Cardiac muscle cell (in vitro differentiated cells and primary cell): Measurements from ENCODE around the gene ICE2. TPM values are rescaled to one million over a fixed set of nuclear protein-coding genes. Genes with fewer than 3 reads are reported as not detected.
A peak's percentile ranks its signal among the peaks of the same experiment; 100 is the strongest.

ENCODE experiments used
- DNase-seq, 2 donors: peaks; one replicate each; pipeline versions ENCODE4 v3.0.0 to v3.0.0-alpha.2; 2010 to 2017; ENCODE audit warnings: low read depth in 1 of 2, low spot score in 1 of 2
- H3K27ac ChIP-seq: fragments of 200-600 bp; sonication (generic); 2 replicates; pipeline ENCODE4 v1.5.1; 2016
- H3K27me3 ChIP-seq: fragments of 200-600 bp; sonication (generic); 2 replicates; pipeline ENCODE4 v1.6.0; 2016; ENCODE audit warnings: control low read depth
- H3K36me3 ChIP-seq: fragments of 200-600 bp; sonication (generic); 2 replicates; pipeline ENCODE4 v1.5.1; 2016; ENCODE audit warnings: control low read depth
- H3K4me1 ChIP-seq: fragments of 200-600 bp; sonication (generic); 2 replicates; pipeline ENCODE4 v1.8.1; 2017; ENCODE audit warnings: low read depth, mild to moderate bottlenecking, mixed run types
- H3K4me3 ChIP-seq: fragments of 200-600 bp; sonication (generic); 2 replicates; pipeline ENCODE4 v1.5.1; 2016; ENCODE audit warnings: mild to moderate bottlenecking
- H3K9me3 ChIP-seq: fragments of 200-600 bp; sonication (generic); 2 replicates; pipeline ENCODE4 v1.5.1; 2017; ENCODE audit warnings: low read depth, mild to moderate bottlenecking, control low read depth
- CTCF ChIP-seq: IDR thresholded peaks from 2 replicates; pipeline ENCODE4 v1.5.1; 2012; ENCODE audit warnings: low read depth, mild to moderate bottlenecking, low read length
- polyA plus RNA-seq: library from polyadenylated mRNA; unstranded; fragments of >200 nt; fragmentation: Nextera tagmentation; extraction: Ambion mirVana; gene quantifications from 2 replicates; pipeline ENCODE4 v1.2.1, GENCODE V29; 2016
- total RNA-seq: library from RNA; depleted of rRNA; stranded (reverse); fragments of >200 nt; gene quantifications from 2 replicates; pipeline ENCODE4 v1.2.3, GENCODE V29; 2016

Gene ICE2
- total and polyA plus RNA-seq, 2 experiments from 2014 or later = 26.4 to 41.5 TPM

GRCh38 chr15:60438646-60439045, 40.3 kb downstream of the ICE2 start:
- H3K4me3 ChIP-seq = no peak overlapping the region
- DNase-seq = no peak
- peaks cover 18% of the 10 kb centered on the region for H3K36me3 ChIP-seq
- no peaks in the 10 kb centered on the region for H3K9me3 ChIP-seq
- H3K4me1 ChIP-seq = peaks cover 13% of the 10 kb centered on the region
- H3K27me3 ChIP-seq = no peaks in the 10 kb centered on the region
- no peak overlapping the region for H3K27ac ChIP-seq
- TF ChIP-seq CTCF = no peak

DNA sequence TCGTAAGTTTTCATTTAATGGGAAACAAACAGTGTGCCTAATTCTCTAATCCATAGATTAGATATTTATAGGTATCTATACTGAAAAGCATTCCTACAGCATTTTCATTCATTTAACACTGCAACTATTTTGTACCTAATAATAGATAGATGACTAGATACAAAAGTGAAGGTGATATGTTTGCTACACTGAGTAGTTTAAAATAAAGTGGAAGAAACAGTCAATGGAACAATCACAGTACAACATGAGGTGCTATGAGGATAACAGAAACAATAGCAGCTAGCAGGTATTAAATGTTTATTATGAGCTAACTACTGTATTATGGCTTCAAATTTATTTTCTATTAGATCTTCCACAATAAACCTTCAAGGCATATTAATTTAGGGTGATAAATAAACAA, 50.0 kb downstream of the ICE2 start:
- H3K9me3 ChIP-seq = no peaks in the 10 kb centered on the region
- no peak overlapping the region for H3K4me3 ChIP-seq
- H3K4me1 ChIP-seq = peaks cover 2% of the 10 kb centered on the region
- no peaks in the 10 kb centered on the region for H3K27me3 ChIP-seq
- no peak for TF ChIP-seq CTCF
- H3K27ac ChIP-seq = no peak overlapping the region
- H3K36me3 ChIP-seq = peaks cover 21% of the 10 kb centered on the region
- DNase-seq = no peak

GRCh38 chr15:60426870-60427508, 52.0 kb downstream of the ICE2 start:
- H3K9me3 ChIP-seq = no peaks in the 10 kb centered on the region
- peaks cover 9% of the 10 kb centered on the region for H3K4me1 ChIP-seq
- H3K27me3 ChIP-seq = no peaks in the 10 kb centered on the region
- DNase-seq = peak in 1 of 2 donors; percentile 62
- H3K36me3 ChIP-seq = peaks cover 20% of the 10 kb centered on the region
- TF ChIP-seq CTCF = no peak
- H3K27ac ChIP-seq = no peak overlapping the region
- no peak overlapping the region for H3K4me3 ChIP-seq

- peaks cover 9% of the 10 kb centered on the region for H3K36me3 ChIP-seq
- no peaks in the 10 kb centered on the region for H3K9me3 ChIP-seq
- DNase-seq = no peak
- no peaks in the 10 kb centered on the region for H3K27me3 ChIP-seq
- no peak overlapping the region for H3K4me3 ChIP-seq
- TF ChIP-seq CTCF = no peak
- peaks cover 9% of the 10 kb centered on the region for H3K4me1 ChIP-seq
- H3K27ac ChIP-seq = no peak overlapping the region
Measured at GRCh38 chr15:60425461-60425860, 53.5 kb downstream of the ICE2 start.

GRCh38 chr15:60424006-60424405, 54.9 kb downstream of the ICE2 start:
- Histone ChIP-seq H3K27ac (no peak overlapping the region), H3K36me3 (peaks cover 8% of the 10 kb centered on the region), H3K27me3 (no peaks in the 10 kb centered on the region), H3K4me3 (no peak overlapping the region), H3K9me3 (no peaks in the 10 kb centered on the region), H3K4me1 (peaks cover 9% of the 10 kb centered on the region)
- DNase-seq = no peak
- TF ChIP-seq CTCF = no peak
